Tibial artery (tissue), 4 donors: ENCODE data around the gene VAMP5.
A peak's percentile ranks its signal among the peaks of the same experiment; 100 is the strongest.
"Not testable (repeated sequence)": the region's sequence is repeated elsewhere in the genome, so short reads cannot be mapped to it uniquely, and the experiment has no call there.

ENCODE experiments used
- DNase-seq, 2 donors: peaks; one replicate each; pipeline ENCODE4 v3.0.0-alpha.2; 2019
- H3K27ac ChIP-seq, 2 donors: fragments of 200-600 bp; sonication (generic) in 1 of 2; 1 replicate in 1 of 2; 2 replicates in 1 of 2; pipeline ENCODE4 v1.5.1; 2018 to 2019; ENCODE audit warnings: mild to moderate bottlenecking in 1 of 2
- H3K27me3 ChIP-seq, 2 donors: fragments of 200-600 bp; sonication (generic) in 1 of 2; one replicate each; pipeline versions ENCODE4 v1.5.1 to v1.6.0; 2016 to 2019
- H3K36me3 ChIP-seq, 3 donors: fragments of 200-600 bp; sonication (generic) in 2 of 3; one replicate each; pipeline ENCODE4 v1.5.1; 2016 to 2019; ENCODE audit warnings: mild to moderate bottlenecking in 2 of 3
- H3K4me1 ChIP-seq, 4 donors: fragments of 200-600 bp; sonication (generic) in 2 of 4; 1 replicate in 3 of 4; 2 replicates in 1 of 4; pipeline ENCODE4 v1.5.1; 2016 to 2019
- H3K4me3 ChIP-seq, 2 donors: fragments of 200-600 bp; sonication (generic) in 1 of 2; 1 replicate in 1 of 2; 2 replicates in 1 of 2; pipeline ENCODE4 v1.5.1; 2018 to 2019; ENCODE audit warnings: mild to moderate bottlenecking in 2 of 2
- H3K9me3 ChIP-seq, 3 donors: fragments of 200-600 bp; sonication (generic) in 1 of 3; one replicate each; pipeline ENCODE4 v1.5.1; 2016 to 2019
- CTCF ChIP-seq, 2 experiments: fragments of 200-600 bp in 1 of 2; fragments of 450-650 bp in 1 of 2; IDR thresholded peaks; one replicate each; pipeline ENCODE4 v1.5.1; 2017 to 2019; ENCODE audit warnings: antibody characterized with exemption in 2 of 2, mild to moderate bottlenecking in 1 of 2, moderate library complexity in 1 of 2
- intact Hi-C: fragments of 100-400 bp; cut with DNase I; formaldehyde crosslinking; loops from one replicate; pipeline ENCODE4 v1.15.0; 2023; ENCODE audit warnings: low total_unique reads

Gene VAMP5

GRCh38 chr2:85539361-85540132 is 44.7 kb upstream of the VAMP5 start:
- Histone ChIP-seq H3K4me1 (peaks cover 0 to 61% (median 41%) of the 10 kb centered on the region in 4 donors), H3K27ac (peak overlapping the region; percentile 96 to 100), H3K9me3 (no peaks in the 10 kb centered on the region), H3K27me3 (no peaks in the 10 kb centered on the region), H3K4me3 (peak overlapping the region; percentile 69 to 94), H3K36me3 (peaks cover 35 to 38% (median 37%) of the 10 kb centered on the region in 3 donors)
- intact Hi-C loops, result loop anchor here (5.0 kb wide), 1 partner anchor 102 kb away; no protein-coding TSS in a partner anchor
- TF ChIP-seq CTCF (IDR thresholded peaks at IDR 0.05), result no peak
- peak; percentile 75 to 88 for DNase-seq

- H3K4me3 ChIP-seq, result peak overlapping the region; percentile 69 to 94
- intact Hi-C loops, result no loop called here
- peak overlapping the region; percentile 96 to 100 for H3K27ac ChIP-seq
- TF ChIP-seq CTCF (IDR thresholded peaks at IDR 0.05), result no peak
- no peaks in the 10 kb centered on the region for H3K27me3 ChIP-seq
- H3K4me1 ChIP-seq, result peaks cover 0 to 65% (median 40%) of the 10 kb centered on the region in 4 donors
- no peak for DNase-seq
- H3K9me3 ChIP-seq, result no peaks in the 10 kb centered on the region
- H3K36me3 ChIP-seq, result peaks cover 41 to 43% (median 43%) of the 10 kb centered on the region in 3 donors
Measured at GRCh38 chr2:85540133-85540648, 44.0 kb upstream of the VAMP5 start.

- peak overlapping the region; percentile 69 to 94 for H3K4me3 ChIP-seq
- intact Hi-C loops, result no loop called here
- no peak for DNase-seq
- TF ChIP-seq CTCF (IDR thresholded peaks at IDR 0.05), result no peak
- no peaks in the 10 kb centered on the region for H3K9me3 ChIP-seq
- peak overlapping the region; percentile 96 to 100 for H3K27ac ChIP-seq
- H3K4me1 ChIP-seq, result peaks cover 0 to 57% (median 37%) of the 10 kb centered on the region in 4 donors
- H3K27me3 ChIP-seq, result no peaks in the 10 kb centered on the region
- H3K36me3 ChIP-seq, result peaks cover 52 to 54% (median 53%) of the 10 kb centered on the region in 3 donors
Measured at GRCh38 chr2:85541262-85541661, 43.0 kb upstream of the VAMP5 start.

- Histone ChIP-seq H3K4me1 (peaks cover 0 to 50% (median 31%) of the 10 kb centered on the region in 4 donors), H3K36me3 (peaks cover 56 to 59% (median 58%) of the 10 kb centered on the region in 3 donors), H3K27me3 (no peaks in the 10 kb centered on the region), H3K27ac (peak overlapping the region; percentile 96 to 100), H3K4me3 (peak overlapping the region; percentile 69 to 94), H3K9me3 (no peaks in the 10 kb centered on the region)
- intact Hi-C loops, result no loop called here
- no peak for DNase-seq
- no peak for TF ChIP-seq CTCF (IDR thresholded peaks at IDR 0.05)
Measured at GRCh38 chr2:85541753-85542457, 42.3 kb upstream of the VAMP5 start.

- Histone ChIP-seq H3K36me3 (peaks cover 60% of the 10 kb centered on the region in 3 donors), H3K27me3 (no peaks in the 10 kb centered on the region), H3K9me3 (no peaks in the 10 kb centered on the region), H3K27ac (peak overlapping the region; percentile 10 to 100), H3K4me3 (peak overlapping the region in 1 of 2 donors; percentile 69), H3K4me1 (peaks cover 0 to 42% (median 23%) of the 10 kb centered on the region in 4 donors)
- no peak for TF ChIP-seq CTCF (IDR thresholded peaks at IDR 0.05)
- no peak for DNase-seq
- intact Hi-C loops, result no loop called here
Measured at GRCh38 chr2:85542777-85543176, 41.5 kb upstream of the VAMP5 start.

- intact Hi-C loops, H3K27me3 ChIP-seq, DNase-seq, H3K9me3 ChIP-seq, H3K4me3 ChIP-seq: not testable (repeated sequence)
- Histone ChIP-seq H3K4me1 (peaks cover 0 to 42% (median 23%) of the 10 kb centered on the region in 4 donors), H3K36me3 (peaks cover 60 to 63% (median 61%) of the 10 kb centered on the region in 3 donors), H3K27ac (peak overlapping the region in 1 of 2 donors; percentile 22)
Measured at GRCh38 chr2:85544254-85544691, 40.0 kb upstream of the VAMP5 start.

GRCh38 chr2:85544915-85545779 is 39.1 kb upstream of the VAMP5 start:
- H3K9me3 ChIP-seq, H3K4me3 ChIP-seq, H3K27me3 ChIP-seq, intact Hi-C loops: not testable (repeated sequence)
- Histone ChIP-seq H3K27ac (peak overlapping the region in 1 of 2 donors; percentile 27), H3K4me1 (peaks cover 0 to 42% (median 23%) of the 10 kb centered on the region in 4 donors), H3K36me3 (peaks cover 62 to 72% (median 70%) of the 10 kb centered on the region in 3 donors)
- DNase-seq, result peak in 1 of 2 donors; percentile 24
